Chondrocyte (in vitro differentiated cells): ENCODE data around the gene PTPRK. TPM values are rescaled to one million over a fixed set of nuclear protein-coding genes. Genes with fewer than 3 reads are reported as not detected.

Experiments
- DNase-seq: peaks from one replicate; pipeline ENCODE4 v3.0.0; 2021; ENCODE audit warnings: mixed read lengths, low spot score
- H3K27ac Mint-ChIP-seq: one replicate; pipeline ENCODE4 v1.8.0; 2021; ENCODE audit warnings: mild to moderate bottlenecking, moderate library complexity, mixed read lengths; ENCODE audit not compliant: unreplicated experiment
- H3K27me3 Mint-ChIP-seq: 2 replicates; pipeline ENCODE4 v1.8.0; 2021; ENCODE audit warnings: low read depth, mixed read lengths
- H3K36me3 Mint-ChIP-seq: 2 replicates; pipeline ENCODE4 v1.8.0; 2021; ENCODE audit warnings: low read depth, mixed read lengths
- H3K4me1 Mint-ChIP-seq: 2 replicates; pipeline ENCODE4 v1.8.0; 2021; ENCODE audit warnings: low read depth, mild to moderate bottlenecking, mixed read lengths
- H3K4me3 Mint-ChIP-seq: one replicate; pipeline ENCODE4 v1.8.0; 2021; ENCODE audit warnings: mild to moderate bottlenecking, moderate library complexity, mixed read lengths; ENCODE audit not compliant: unreplicated experiment
- H3K9me3 Mint-ChIP-seq: 2 replicates; pipeline ENCODE4 v1.8.0; 2021; ENCODE audit warnings: low read depth, mixed read lengths
- total RNA-seq: library from RNA; stranded (reverse); gene quantifications from 3 replicates; pipeline ENCODE4 v1.2.1, GENCODE V29; 2021
- TF ChIP-seq, protein P1 (sequence below): fragments of 200-600 bp; sonication (generic); IDR thresholded peaks from 2 replicates; pipeline ENCODE4 v1.5.0; 2021; ENCODE audit warnings: antibody characterized with exemption, mild to moderate bottlenecking, moderate library complexity

Gene PTPRK
- total RNA-seq, 1 donor from 2014 or later = 63.3 TPM

DNA sequence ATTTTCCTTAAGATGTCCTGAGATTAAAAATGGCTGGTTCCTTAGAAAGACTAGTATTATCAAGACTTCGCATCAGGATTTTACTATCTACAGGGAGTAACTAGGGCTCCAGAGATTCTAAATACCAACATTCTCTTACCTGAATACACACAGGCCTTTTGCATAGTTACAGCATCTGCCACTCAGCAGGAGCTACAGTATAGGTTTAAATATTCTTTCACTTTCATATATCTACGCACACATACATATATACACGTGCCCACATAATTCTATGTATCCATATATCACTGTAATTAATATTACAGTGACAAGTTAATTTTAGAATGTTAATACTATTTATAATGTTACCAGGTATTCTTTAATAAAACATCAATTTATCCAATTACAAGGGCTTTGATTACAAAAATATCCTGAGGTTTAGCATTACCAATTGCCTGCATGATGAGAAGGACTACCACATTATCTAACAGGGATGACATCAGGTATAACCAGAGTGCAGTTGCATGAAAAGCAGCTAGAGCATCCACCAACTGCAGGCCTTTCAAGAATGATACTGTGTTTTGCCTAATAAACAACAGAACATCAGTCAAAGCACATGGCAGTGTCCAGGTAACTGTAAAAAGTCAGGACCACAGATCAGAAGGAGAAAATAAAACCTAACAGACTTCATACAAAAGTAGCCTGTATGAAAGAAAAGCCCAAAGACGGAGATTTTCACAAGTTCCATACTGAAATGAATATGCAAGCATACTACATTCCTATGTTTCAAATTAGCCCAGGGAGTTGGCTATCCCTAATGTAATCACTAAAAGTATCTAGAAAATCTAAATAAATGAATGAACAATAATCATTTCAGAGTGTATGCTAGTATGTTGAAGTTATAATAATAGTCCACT is 268.7 kb downstream of the PTPRK start:
- H3K4me1 Mint-ChIP-seq = peaks cover 31% of the 10 kb centered on the region
- no peaks in the 10 kb centered on the region for H3K9me3 Mint-ChIP-seq
- no peaks in the 10 kb centered on the region for H3K27me3 Mint-ChIP-seq
- H3K4me3 Mint-ChIP-seq = no peak overlapping the region
- DNase-seq = no peak
- H3K36me3 Mint-ChIP-seq = no peaks in the 10 kb centered on the region
- peak overlapping the region; percentile 83 for H3K27ac Mint-ChIP-seq
- TF ChIP-seq, protein P1, sequence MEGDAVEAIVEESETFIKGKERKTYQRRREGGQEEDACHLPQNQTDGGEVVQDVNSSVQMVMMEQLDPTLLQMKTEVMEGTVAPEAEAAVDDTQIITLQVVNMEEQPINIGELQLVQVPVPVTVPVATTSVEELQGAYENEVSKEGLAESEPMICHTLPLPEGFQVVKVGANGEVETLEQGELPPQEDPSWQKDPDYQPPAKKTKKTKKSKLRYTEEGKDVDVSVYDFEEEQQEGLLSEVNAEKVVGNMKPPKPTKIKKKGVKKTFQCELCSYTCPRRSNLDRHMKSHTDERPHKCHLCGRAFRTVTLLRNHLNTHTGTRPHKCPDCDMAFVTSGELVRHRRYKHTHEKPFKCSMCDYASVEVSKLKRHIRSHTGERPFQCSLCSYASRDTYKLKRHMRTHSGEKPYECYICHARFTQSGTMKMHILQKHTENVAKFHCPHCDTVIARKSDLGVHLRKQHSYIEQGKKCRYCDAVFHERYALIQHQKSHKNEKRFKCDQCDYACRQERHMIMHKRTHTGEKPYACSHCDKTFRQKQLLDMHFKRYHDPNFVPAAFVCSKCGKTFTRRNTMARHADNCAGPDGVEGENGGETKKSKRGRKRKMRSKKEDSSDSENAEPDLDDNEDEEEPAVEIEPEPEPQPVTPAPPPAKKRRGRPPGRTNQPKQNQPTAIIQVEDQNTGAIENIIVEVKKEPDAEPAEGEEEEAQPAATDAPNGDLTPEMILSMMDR = no peak

GRCh38 chr6:128250370-128251070 is 269.9 kb downstream of the PTPRK start:
- TF ChIP-seq, protein P1 = no peak
- Mint-ChIP-seq H3K4me3 (no peak overlapping the region), H3K36me3 (no peaks in the 10 kb centered on the region), H3K4me1 (peaks cover 29% of the 10 kb centered on the region), H3K27me3 (no peaks in the 10 kb centered on the region), H3K9me3 (no peaks in the 10 kb centered on the region), H3K27ac (no peak overlapping the region)
- DNase-seq = no peak

DNA sequence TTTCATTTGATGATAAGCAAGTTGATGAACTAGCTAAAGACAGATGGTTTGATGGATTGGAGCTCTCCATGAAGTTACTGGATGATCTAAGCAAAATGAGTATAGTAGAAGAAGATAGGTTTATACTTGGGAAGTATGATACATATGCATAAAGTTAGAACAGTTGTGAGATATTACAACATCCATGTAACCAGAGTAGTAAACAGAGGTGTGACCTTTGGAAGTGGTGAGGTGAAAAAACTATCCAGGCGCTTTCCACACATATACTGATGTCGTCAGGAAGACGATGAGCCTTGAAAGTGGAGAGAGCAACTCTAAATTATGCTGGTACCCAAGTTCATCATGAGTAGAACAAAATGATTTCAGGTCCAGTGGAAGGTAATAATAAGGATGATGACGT is 271.0 kb downstream of the PTPRK start:
- H3K4me1 Mint-ChIP-seq = peaks cover 30% of the 10 kb centered on the region
- no peaks in the 10 kb centered on the region for H3K36me3 Mint-ChIP-seq
- no peaks in the 10 kb centered on the region for H3K27me3 Mint-ChIP-seq

DNA sequence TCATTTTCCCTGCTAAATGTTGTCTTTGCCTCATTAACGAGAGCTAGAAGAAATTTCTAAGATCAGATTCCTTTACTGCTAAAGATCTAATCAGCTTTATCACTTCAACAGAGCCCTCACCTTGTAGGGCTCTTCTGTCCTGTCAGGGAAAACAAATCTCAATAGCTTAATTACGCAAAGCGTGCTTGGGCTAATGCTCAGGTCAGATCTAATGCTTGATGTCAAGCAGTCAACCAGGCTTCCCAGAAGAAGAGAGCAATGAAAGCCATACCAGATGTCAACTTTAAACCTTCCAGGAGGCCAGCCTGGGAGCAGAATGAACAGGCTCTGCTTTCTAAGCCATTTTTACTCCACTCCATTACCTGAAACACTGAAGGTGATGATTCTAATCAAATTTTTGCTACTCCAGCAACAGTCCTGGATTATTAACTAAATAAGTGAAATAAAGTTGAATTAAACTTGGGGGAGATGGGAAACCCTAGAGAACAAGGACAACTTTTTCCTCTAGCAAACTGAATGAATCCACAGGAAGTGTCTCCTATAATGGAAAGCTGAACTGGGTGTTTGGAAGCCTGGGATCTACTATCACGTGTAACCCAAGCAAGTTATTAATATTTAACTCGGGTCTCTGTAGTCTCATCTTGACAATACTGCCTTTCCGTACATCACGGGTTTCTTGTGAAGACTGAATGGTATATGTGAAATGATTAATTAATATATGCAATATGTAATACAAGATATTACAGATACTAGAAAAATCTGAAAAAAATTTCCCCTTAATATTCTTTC is 273.7 kb downstream of the PTPRK start:
- TF ChIP-seq, protein P1 = no peak
- H3K27ac Mint-ChIP-seq = no peak overlapping the region
- H3K4me3 Mint-ChIP-seq = no peak overlapping the region
- H3K36me3 Mint-ChIP-seq = no peaks in the 10 kb centered on the region
- H3K27me3 Mint-ChIP-seq = no peaks in the 10 kb centered on the region
- no peaks in the 10 kb centered on the region for H3K9me3 Mint-ChIP-seq
- no peak for DNase-seq
- peaks cover 22% of the 10 kb centered on the region for H3K4me1 Mint-ChIP-seq

More for the DNA sequence above, 271.0 kb downstream of the PTPRK start:
- H3K27ac Mint-ChIP-seq = no peak overlapping the region
- no peak for DNase-seq
- no peaks in the 10 kb centered on the region for H3K9me3 Mint-ChIP-seq
- TF ChIP-seq, protein P1 = no peak
- H3K4me3 Mint-ChIP-seq = no peak overlapping the region
